Spleen (tissue), 7 donors: ENCODE measurements around the gene DAB1.

Source experiments
- CTCF ChIP-seq, 11 experiments: fragments of 200-600 bp in 7 of 11; fragments of 450-650 bp in 4 of 11; sonication (generic) in 4 of 11; IDR thresholded peaks in 8 of 11; conservative IDR thresholded peaks in 3 of 11; 1 replicate in 7 of 11; 2 replicates in 4 of 11; pipeline versions ENCODE4 v1.4.0 to v1.8.0; 2016 to 2021; ENCODE audit warnings: antibody characterized with exemption in 11 of 11, inconsistent platforms in 4 of 11, mild to moderate bottlenecking in 1 of 11
- POLR2A ChIP-seq, 3 donors: fragments of 450-650 bp; IDR thresholded peaks; one replicate each; pipeline ENCODE4 v1.5.1; 2017; ENCODE audit warnings: antibody characterized with exemption in 3 of 3, mild to moderate bottlenecking in 1 of 3
- donor health status: DM: no; HTN: no; CAD: no; lungs with moderate emphysema.
- donor health status: DM: no; HTN: no; CAD: no.
- donor health status: DM: no; HTN: no; CAD: no.

- TF ChIP-seq CTCF (IDR thresholded peaks at IDR 0.05 in 8 of 11, conservative IDR thresholded peaks at IDR 0.05 in 3 of 11) (no peak), POLR2A (IDR thresholded peaks at IDR 0.05) (no peak)
These were observed 248.4 kb downstream of the DAB1 start for GRCh38 chr1:57175506-57175905.
